SK-N-SH (cell line): Measurements from ENCODE around the gene WNK2. TPM values are rescaled to one million over a fixed set of nuclear protein-coding genes. Genes with fewer than 3 reads are reported as not detected.

Source experiments
- CTCF ChIA-PET: fragments of 300-600, 350-600 bp; formaldehyde crosslinking; extraction: SDS; loops from one replicate; lab custom pipeline; 2021; lab: Yijun Ruan, JAX
- POLR2A ChIA-PET: fragments of 350-600 bp; sonication (Branson Sonifier 250); formaldehyde crosslinking; extraction: SDS; loops from one replicate; lab custom pipeline; 2020; ENCODE audit warnings: antibody characterized with exemption, inconsistent platforms; lab: Yijun Ruan, JAX
- DNase-seq: peaks from one replicate; pipeline ENCODE4 v3.0.0; 2012
- H2AFZ ChIP-seq: fragments of 200-600 bp; sonication (generic); 2 replicates; pipeline ENCODE4 v1.8.1; 2016; ENCODE audit warnings: antibody characterized with exemption, mild to moderate bottlenecking, low read depth
- H3F3A ChIP-seq: fragments of 200-600 bp; sonication (generic); replicated peaks from 2 replicates; pipeline ENCODE3; 2016; ENCODE audit warnings: antibody characterized with exemption, mild to moderate bottlenecking; ENCODE audit not compliant: insufficient read depth
- H3K27ac ChIP-seq, 2 experiments: fragments of 200-500 bp in 1 of 2; fragments of 200-600 bp in 1 of 2; sonication (Bioruptor generic) in 1 of 2; sonication (generic), shearing (Covaris generic) in 1 of 2; 2 replicates each; pipeline versions ENCODE4 v1.5.1 to v1.6.1; 2014 to 2016; ENCODE audit warnings: low read depth in 2 of 2, inconsistent platforms in 1 of 2, low read length in 1 of 2, mild to moderate bottlenecking in 1 of 2, mixed read lengths in 1 of 2
- H3K27me3 ChIP-seq: fragments of 200-600 bp; sonication (generic), shearing (Covaris generic); 2 replicates; pipeline ENCODE4 v1.6.1; 2016; ENCODE audit warnings: mixed run types; ENCODE audit not compliant: insufficient read depth
- H3K36me3 ChIP-seq, 2 experiments: fragments of 200-500 bp in 1 of 2; fragments of 200-600 bp in 1 of 2; sonication (Bioruptor generic) in 1 of 2; sonication (generic) in 1 of 2; replicated peaks in 1 of 2; 2 replicates each; pipeline versions ENCODE3 to v1.5.1; 2014 to 2016; ENCODE audit warnings: low read length in 1 of 2, mild to moderate bottlenecking in 1 of 2; ENCODE audit not compliant: insufficient read depth in 2 of 2, control insufficient read depth in 1 of 2
- H3K4me1 ChIP-seq, 2 experiments: fragments of 200-500 bp in 1 of 2; fragments of 200-600 bp in 1 of 2; sonication (Bioruptor generic) in 1 of 2; sonication (generic), shearing (Covaris generic) in 1 of 2; 2 replicates each; pipeline versions ENCODE4 v1.5.1 to v1.6.1; 2014 to 2016; ENCODE audit warnings: low read depth in 1 of 2, low read length in 1 of 2, mixed run types in 1 of 2; ENCODE audit not compliant: insufficient read depth in 2 of 2, control insufficient read depth in 1 of 2
- H3K4me2 ChIP-seq: fragments of 200-600 bp; sonication (generic), shearing (Covaris generic); 2 replicates; pipeline ENCODE4 v1.6.1; 2017; ENCODE audit warnings: mixed run types
- H3K4me3 ChIP-seq, 2 experiments: fragments of 200-500 bp in 1 of 2; fragments of 200-600 bp in 1 of 2; sonication (Bioruptor generic) in 1 of 2; sonication (generic), shearing (Covaris generic) in 1 of 2; 2 replicates each; pipeline versions ENCODE4 v1.5.1 to v1.8.1; 2014 to 2016; ENCODE audit warnings: low read depth in 2 of 2, inconsistent platforms in 1 of 2, low read length in 1 of 2, mild to moderate bottlenecking in 1 of 2, mixed read lengths in 1 of 2, moderate library complexity in 1 of 2
- H3K79me2 ChIP-seq: fragments of 200-600 bp; sonication (generic); 2 replicates; pipeline ENCODE4 v1.8.1; 2017; ENCODE audit warnings: mild to moderate bottlenecking; ENCODE audit not compliant: insufficient read depth
- H3K9ac ChIP-seq: fragments of 200-600 bp; sonication (generic); 2 replicates; pipeline ENCODE4 v1.6.1; 2017; ENCODE audit warnings: mixed run types
- H3K9me2 ChIP-seq: fragments of 200-600 bp; sonication (generic); 2 replicates; pipeline ENCODE4 v1.6.1; 2017; ENCODE audit warnings: mixed run types
- H3K9me3 ChIP-seq: fragments of 200-600 bp; sonication (generic); 2 replicates; pipeline ENCODE4 v1.6.1; 2017; ENCODE audit warnings: mixed run types, mild to moderate bottlenecking, moderate library complexity
- H4K20me1 ChIP-seq: fragments of 200-600 bp; sonication (generic); 2 replicates; pipeline ENCODE4 v1.6.1; 2017; ENCODE audit warnings: mild to moderate bottlenecking, mixed run types; ENCODE audit not compliant: insufficient read depth
- CHD2 ChIP-seq: fragments of 150-350 bp; IDR thresholded peaks from 2 replicates; pipeline ENCODE4 v1.6.1; 2018; ENCODE audit warnings: low read length; ENCODE audit not compliant: partially characterized antibody
- EP300 ChIP-seq, 2 experiments: IDR thresholded peaks; 2 replicates each; pipeline versions ENCODE4 v1.4.0 to v1.6.1; 2012; ENCODE audit warnings: borderline replicate concordance in 1 of 2, low read depth in 1 of 2, low read length in 1 of 2
- FOSL2 ChIP-seq: IDR thresholded peaks from 2 replicates; pipeline ENCODE4 v1.4.0; 2012; ENCODE audit warnings: low read depth, mild to moderate bottlenecking, moderate library complexity, borderline replicate concordance
- FOXJ3 ChIP-seq: sonication (generic); formaldehyde crosslinking; IDR thresholded peaks from 2 replicates; pipeline ENCODE4 v1.5.1; 2020; ENCODE audit warnings: mild to moderate bottlenecking, missing genetic modification reagents
- FOXM1 ChIP-seq: IDR thresholded peaks from 2 replicates; pipeline ENCODE4 v1.4.0; 2012; ENCODE audit warnings: low read depth, mild to moderate bottlenecking
- GATA2 ChIP-seq: sonication (generic); formaldehyde crosslinking; IDR thresholded peaks from 2 replicates; pipeline ENCODE4 v1.5.0; 2020; ENCODE audit warnings: mild to moderate bottlenecking, missing genetic modification reagents
- JUND ChIP-seq: IDR thresholded peaks from 2 replicates; pipeline ENCODE4 v1.4.0; 2012
- MEF2A ChIP-seq: IDR thresholded peaks from 2 replicates; pipeline ENCODE4 v1.4.0; 2012; ENCODE audit warnings: low read depth, borderline replicate concordance
- NRF1 ChIP-seq: IDR thresholded peaks from 2 replicates; pipeline ENCODE4 v1.6.1; 2012; ENCODE audit warnings: low read depth, mild to moderate bottlenecking, low read length
- POLR2AphosphoS5 ChIP-seq: IDR thresholded peaks from 2 replicates; pipeline ENCODE4 v1.6.1; 2012; ENCODE audit warnings: low read depth, low read length
- RCOR1 ChIP-seq: fragments of 150-350 bp; IDR thresholded peaks from 2 replicates; pipeline ENCODE4 v1.6.1; 2017; ENCODE audit warnings: antibody characterized with exemption, low read length
- RFX5 ChIP-seq: IDR thresholded peaks from 2 replicates; pipeline ENCODE4 v1.6.1; 2012; ENCODE audit warnings: mild to moderate bottlenecking, improper control_type of control experiment, low read length
- TCF12 ChIP-seq: IDR thresholded peaks from 2 replicates; pipeline ENCODE4 v1.4.0; 2012
- TEAD4 ChIP-seq: IDR thresholded peaks from 2 replicates; pipeline ENCODE4 v1.4.0; 2012; ENCODE audit warnings: mild to moderate bottlenecking, borderline replicate concordance; ENCODE audit not compliant: insufficient read depth
- WGBS: methylation state at CpG from one replicate; pipeline ENCODE4 v1.1.6; 2017; ENCODE audit warnings: low lambda C conversion rate; 5-methylcytosine and 5-hydroxymethylcytosine counted together
- polyA plus RNA-seq, 3 experiments: library from polyadenylated mRNA; depleted of rRNA; stranded (reverse); fragments of >200 nt; gene quantifications; 2 replicates each; pipeline ENCODE4 v1.2.3, GENCODE V29; 2012
- TF ChIP-seq, protein P1 (sequence below): IDR thresholded peaks from 2 replicates; pipeline ENCODE4 v1.6.1; 2012; ENCODE audit warnings: mild to moderate bottlenecking, low read depth, low read length, moderate library complexity

WNK2 gene
- polyA plus RNA-seq, 1 of the 3 experiments (the other 2 are of a cell fraction): 0.12 TPM

- CTCF ChIA-PET: interaction anchor here (1.3 to 1.4 kb wide), 2 partner anchors 126 to 387 kb away, joined by 3 to 5 read pairs; no protein-coding TSS in a partner anchor
- H3K79me2 ChIP-seq: no peaks in the 10 kb centered on the region
- H3K9me2 ChIP-seq: no peaks in the 10 kb centered on the region
- H3K27me3 ChIP-seq: peaks cover 10% of the 10 kb centered on the region
- POLR2A ChIA-PET: no interaction called here
- no peak overlapping the region for H3K4me2 ChIP-seq
- H2AFZ ChIP-seq: no peak overlapping the region
- H3K4me1 ChIP-seq: peaks cover 0 to 31% of the 10 kb centered on the region in 2 experiments; a peak in 1 of 4 replicates
- no peak overlapping the region for H3K4me3 ChIP-seq
- no peaks in the 10 kb centered on the region for H3K36me3 ChIP-seq
- no peaks in the 10 kb centered on the region for H3K9me3 ChIP-seq
- H3K27ac ChIP-seq: no peak overlapping the region
- TF ChIP-seq GATA2 (CRISPR knock-in tag) (no peak), CHD2 (no peak), NRF1 (no peak), TCF12 (no peak), FOXJ3 (CRISPR knock-in tag) (no peak), EP300 (IDR thresholded peaks at IDR 0.05; ENCODE audit: borderline replicate concordance in 1 of 2, low read depth in 1 of 2, low read length in 1 of 2) (no peak), TEAD4 (no peak), FOSL2 (no peak), FOXM1 (no peak), MEF2A (no peak), POLR2AphosphoS5 (no peak)
- TF ChIP-seq, protein P1, sequence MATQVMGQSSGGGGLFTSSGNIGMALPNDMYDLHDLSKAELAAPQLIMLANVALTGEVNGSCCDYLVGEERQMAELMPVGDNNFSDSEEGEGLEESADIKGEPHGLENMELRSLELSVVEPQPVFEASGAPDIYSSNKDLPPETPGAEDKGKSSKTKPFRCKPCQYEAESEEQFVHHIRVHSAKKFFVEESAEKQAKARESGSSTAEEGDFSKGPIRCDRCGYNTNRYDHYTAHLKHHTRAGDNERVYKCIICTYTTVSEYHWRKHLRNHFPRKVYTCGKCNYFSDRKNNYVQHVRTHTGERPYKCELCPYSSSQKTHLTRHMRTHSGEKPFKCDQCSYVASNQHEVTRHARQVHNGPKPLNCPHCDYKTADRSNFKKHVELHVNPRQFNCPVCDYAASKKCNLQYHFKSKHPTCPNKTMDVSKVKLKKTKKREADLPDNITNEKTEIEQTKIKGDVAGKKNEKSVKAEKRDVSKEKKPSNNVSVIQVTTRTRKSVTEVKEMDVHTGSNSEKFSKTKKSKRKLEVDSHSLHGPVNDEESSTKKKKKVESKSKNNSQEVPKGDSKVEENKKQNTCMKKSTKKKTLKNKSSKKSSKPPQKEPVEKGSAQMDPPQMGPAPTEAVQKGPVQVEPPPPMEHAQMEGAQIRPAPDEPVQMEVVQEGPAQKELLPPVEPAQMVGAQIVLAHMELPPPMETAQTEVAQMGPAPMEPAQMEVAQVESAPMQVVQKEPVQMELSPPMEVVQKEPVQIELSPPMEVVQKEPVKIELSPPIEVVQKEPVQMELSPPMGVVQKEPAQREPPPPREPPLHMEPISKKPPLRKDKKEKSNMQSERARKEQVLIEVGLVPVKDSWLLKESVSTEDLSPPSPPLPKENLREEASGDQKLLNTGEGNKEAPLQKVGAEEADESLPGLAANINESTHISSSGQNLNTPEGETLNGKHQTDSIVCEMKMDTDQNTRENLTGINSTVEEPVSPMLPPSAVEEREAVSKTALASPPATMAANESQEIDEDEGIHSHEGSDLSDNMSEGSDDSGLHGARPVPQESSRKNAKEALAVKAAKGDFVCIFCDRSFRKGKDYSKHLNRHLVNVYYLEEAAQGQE: no peak
- TF ChIP-seq, all 33 proteins: peak for 0
- Histone ChIP-seq H3K9ac (no peak overlapping the region), H3F3A (no peaks in the 10 kb centered on the region), H4K20me1 (no peaks in the 10 kb centered on the region)
- WGBS: 63% methylated on average over 16 of the region's 22 CpGs
- DNase-seq: no peak
Observed at GRCh38 chr9:93178851-93179786, 4.8 kb upstream of the WNK2 start.

DNA sequence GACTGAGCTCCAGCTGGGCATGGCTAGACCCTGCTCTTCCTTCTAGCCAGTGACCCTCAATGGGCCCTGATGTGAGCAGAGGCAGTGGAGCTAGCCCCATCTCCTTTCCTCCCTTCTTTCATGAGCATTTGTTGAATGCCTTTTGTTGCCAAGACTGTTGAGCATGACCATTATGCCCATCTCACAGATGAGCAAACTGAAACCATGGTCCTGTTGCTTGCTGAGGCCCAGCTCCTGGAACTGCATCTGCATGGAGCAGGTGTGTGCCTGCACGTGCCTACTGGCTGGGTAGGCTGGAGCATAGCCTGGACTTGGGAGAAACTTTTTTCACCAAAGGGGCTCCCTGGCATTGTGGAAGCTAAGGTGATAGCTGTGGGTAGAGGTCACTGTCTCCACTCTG, 3.0 kb upstream of the WNK2 start:
- DNase-seq: no peak
- no peaks in the 10 kb centered on the region for H3F3A ChIP-seq
- no peaks in the 10 kb centered on the region for H3K36me3 ChIP-seq
- H3K9me2 ChIP-seq: no peaks in the 10 kb centered on the region
- no peak overlapping the region for H3K4me3 ChIP-seq
- no peak overlapping the region for H2AFZ ChIP-seq
- WGBS: no CpG with 5 or more reads among the region's 1 CpG
- ChIA-PET POLR2A (no interaction called here), CTCF (interaction anchor here (0.7 to 1.1 kb wide), 4 partner anchors 13 to 122 kb away, joined by 3 read pairs; no protein-coding TSS in a partner anchor)
- TF ChIP-seq RFX5: no peak
- no peak for TF ChIP-seq JUND
- TF ChIP-seq RCOR1: no peak
- no peak overlapping the region for H3K4me2 ChIP-seq
- no peaks in the 10 kb centered on the region for H4K20me1 ChIP-seq
- no peaks in the 10 kb centered on the region for H3K9me3 ChIP-seq
- no peak overlapping the region for H3K9ac ChIP-seq
- H3K27me3 ChIP-seq: peaks cover 15% of the 10 kb centered on the region
- H3K27ac ChIP-seq: no peak overlapping the region
- no peaks in the 10 kb centered on the region for H3K79me2 ChIP-seq
- peaks cover 0 to 39% of the 10 kb centered on the region in 2 experiments; a peak in 1 of 4 replicates for H3K4me1 ChIP-seq
